ENCODE results near the gene GBF1. TPM values are rescaled to one million over a fixed set of nuclear protein-coding genes. Genes with fewer than 3 reads are reported as not detected.

The GBF1 gene
- total and polyA plus RNA-seq, 12 donors = 20.7 to 60.5 (median 49.3) TPM

DNA sequence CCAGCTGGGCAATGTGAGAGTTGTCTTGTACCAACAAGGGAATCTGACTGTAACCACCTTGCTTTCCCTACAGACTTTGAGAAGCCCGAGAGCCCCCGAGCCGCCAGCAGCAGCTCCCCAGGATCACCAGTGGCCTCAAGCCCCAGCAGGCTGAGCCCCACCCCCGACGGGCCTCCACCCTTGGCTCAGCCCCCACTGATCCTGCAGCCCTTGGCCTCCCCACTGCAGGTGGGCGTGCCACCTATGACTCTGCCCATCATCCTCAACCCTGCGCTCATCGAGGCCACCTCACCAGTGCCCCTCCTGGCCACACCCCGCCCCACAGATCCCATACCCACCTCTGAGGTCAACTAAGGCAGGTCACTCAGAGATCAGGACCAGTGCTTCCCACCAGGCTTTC lies 136.7 kb downstream of the GBF1 start:
- Histone ChIP-seq H3K4me3 (no peak overlapping the region), H3K36me3 (peaks cover 0 to 67% (median 50%) of the 10 kb centered on the region in 9 donors), H3K27me3 (no peaks in the 10 kb centered on the region), H3K9me3 (no peaks in the 10 kb centered on the region), H3K4me1 (peaks cover 0 to 14% (median 0%) of the 10 kb centered on the region in 9 donors), H3K27ac (no peak overlapping the region)
- WGBS, 2 donors = 88% methylated on average over 9 of the region's 9 CpGs
- intact Hi-C loops (cut with DNase I) = loop anchor here in 1 of 10 donors (10.0 kb wide), 1 partner anchor 203 kb away; no protein-coding TSS in a partner anchor
- TF ChIP-seq, protein P1, sequence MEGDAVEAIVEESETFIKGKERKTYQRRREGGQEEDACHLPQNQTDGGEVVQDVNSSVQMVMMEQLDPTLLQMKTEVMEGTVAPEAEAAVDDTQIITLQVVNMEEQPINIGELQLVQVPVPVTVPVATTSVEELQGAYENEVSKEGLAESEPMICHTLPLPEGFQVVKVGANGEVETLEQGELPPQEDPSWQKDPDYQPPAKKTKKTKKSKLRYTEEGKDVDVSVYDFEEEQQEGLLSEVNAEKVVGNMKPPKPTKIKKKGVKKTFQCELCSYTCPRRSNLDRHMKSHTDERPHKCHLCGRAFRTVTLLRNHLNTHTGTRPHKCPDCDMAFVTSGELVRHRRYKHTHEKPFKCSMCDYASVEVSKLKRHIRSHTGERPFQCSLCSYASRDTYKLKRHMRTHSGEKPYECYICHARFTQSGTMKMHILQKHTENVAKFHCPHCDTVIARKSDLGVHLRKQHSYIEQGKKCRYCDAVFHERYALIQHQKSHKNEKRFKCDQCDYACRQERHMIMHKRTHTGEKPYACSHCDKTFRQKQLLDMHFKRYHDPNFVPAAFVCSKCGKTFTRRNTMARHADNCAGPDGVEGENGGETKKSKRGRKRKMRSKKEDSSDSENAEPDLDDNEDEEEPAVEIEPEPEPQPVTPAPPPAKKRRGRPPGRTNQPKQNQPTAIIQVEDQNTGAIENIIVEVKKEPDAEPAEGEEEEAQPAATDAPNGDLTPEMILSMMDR (IDR thresholded peaks at IDR 0.05) = no peak
- no peak for DNase-seq
- peak in 1 of 8 donors; percentile 20 for ATAC-seq

DNA sequence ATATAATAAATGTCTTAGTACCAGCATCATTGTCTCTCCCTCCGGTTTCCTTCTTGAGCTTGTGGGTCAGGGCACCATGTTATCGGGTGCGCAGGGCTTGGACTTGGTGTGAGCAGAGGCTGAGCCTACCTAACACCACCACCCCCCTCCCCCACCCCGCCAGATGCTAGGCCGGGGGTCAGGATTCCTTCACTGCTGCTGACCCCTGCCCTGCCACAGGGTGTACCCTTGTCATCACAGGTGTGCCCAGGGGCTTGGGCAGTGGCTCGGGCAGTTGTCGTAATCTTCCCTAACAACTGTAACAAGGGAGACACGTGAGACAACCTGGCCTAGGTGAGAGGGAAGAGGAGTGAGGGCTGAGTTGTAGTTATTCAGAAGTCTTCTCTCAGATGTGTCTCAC lies 137.5 kb downstream of the GBF1 start:
- no peak overlapping the region for H3K27ac ChIP-seq
- DNase-seq (no peak), ATAC-seq (peak in 1 of 8 donors; percentile 27)
- intact Hi-C loops (cut with DNase I) = loop anchor here in 1 of 10 donors (10.0 kb wide), 1 partner anchor 202 kb away; no protein-coding TSS in a partner anchor
- TF ChIP-seq, protein P1 (IDR thresholded peaks at IDR 0.05) = no peak
- H3K4me3 ChIP-seq = no peak overlapping the region
- H3K4me1 ChIP-seq = peaks cover 0 to 14% (median 0%) of the 10 kb centered on the region in 9 donors
- 95 to 96% methylated on average over 8 of the region's 8 CpGs for WGBS, 2 donors
- no peaks in the 10 kb centered on the region for H3K27me3 ChIP-seq
- H3K36me3 ChIP-seq = peaks cover 0 to 58% (median 43%) of the 10 kb centered on the region in 9 donors
- H3K9me3 ChIP-seq = no peaks in the 10 kb centered on the region

- intact Hi-C loops (cut with DNase I) = loop anchor here in 1 of 10 donors (10.0 kb wide), 1 partner anchor 201 kb away; no protein-coding TSS in a partner anchor
- peak in 1 of 8 donors; percentile 47 for ATAC-seq
- TF ChIP-seq, protein P1 (IDR thresholded peaks at IDR 0.05) = peak in 2 of 9 donors; percentile 15 to 16
Observed at GRCh38 chr10:102384053-102384452, 138.7 kb downstream of the GBF1 start.

DNA sequence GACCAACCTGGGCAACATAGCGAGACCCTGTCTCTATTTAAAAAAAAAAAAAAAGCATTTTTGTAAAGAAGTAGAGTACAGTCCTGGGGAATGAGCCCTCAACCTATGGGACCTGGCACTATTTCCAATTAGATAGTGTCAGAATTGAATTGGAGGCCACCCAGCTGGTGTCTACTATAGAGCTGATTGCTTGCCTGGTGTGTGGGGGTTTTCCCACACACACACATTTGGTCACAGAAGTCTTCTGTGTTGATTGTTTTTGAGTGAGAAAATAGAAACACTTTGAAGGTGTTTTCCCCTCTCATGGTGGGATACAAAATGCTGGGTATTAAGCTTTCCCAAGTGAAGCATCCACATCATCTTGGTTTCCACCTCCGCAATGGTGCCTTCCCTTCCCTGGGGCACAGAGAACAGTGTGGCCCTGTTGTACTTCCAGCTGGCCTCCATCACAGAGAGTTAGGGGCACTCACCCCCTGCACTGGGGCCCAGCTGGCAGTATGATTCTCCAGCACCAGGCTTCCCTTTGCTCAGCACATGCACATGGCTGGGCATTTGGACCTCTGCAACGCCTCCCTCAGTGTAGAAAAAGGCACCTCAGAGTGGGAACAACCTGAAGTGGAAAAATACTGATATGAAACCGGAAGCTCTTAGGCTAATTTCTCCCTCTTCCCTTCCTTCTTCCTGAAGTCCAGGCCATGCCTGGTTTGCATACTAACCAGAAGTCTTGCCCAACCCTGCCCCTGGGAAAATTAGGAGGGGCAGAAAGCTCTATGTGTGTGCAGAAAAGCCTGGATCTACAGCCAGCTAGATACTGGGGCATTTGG lies 139.5 kb downstream of the GBF1 start:
- H3K9me3 ChIP-seq = no peaks in the 10 kb centered on the region
- intact Hi-C loops (cut with DNase I) = loop anchor here in 1 of 10 donors (10.0 kb wide), 1 partner anchor 200 kb away; no protein-coding TSS in a partner anchor
- DNase-seq (no peak), ATAC-seq (peak in 3 of 8 donors; percentile 15 to 70 (median 20))
- H3K36me3 ChIP-seq = peaks cover 0 to 39% (median 25%) of the 10 kb centered on the region in 9 donors
- H3K27me3 ChIP-seq = no peaks in the 10 kb centered on the region
- 59 to 60% methylated on average over 4 of the region's 4 CpGs for WGBS, 2 donors
- H3K27ac ChIP-seq = peak overlapping the region in 1 of 10 donors; percentile 20
- TF ChIP-seq, protein P1 (IDR thresholded peaks at IDR 0.05) = no peak
- H3K4me1 ChIP-seq = peaks cover 0 to 14% (median 0%) of the 10 kb centered on the region in 9 donors
- no peak overlapping the region for H3K4me3 ChIP-seq

More at GRCh38 chr10:102384053-102384452, 138.7 kb downstream of the GBF1 start:
- DNase-seq = no peak
- H3K4me3 ChIP-seq = no peak overlapping the region
- H3K27me3 ChIP-seq = no peaks in the 10 kb centered on the region
- H3K4me1 ChIP-seq = peaks cover 0 to 14% (median 0%) of the 10 kb centered on the region in 9 donors
- peaks cover 0 to 47% (median 33%) of the 10 kb centered on the region in 9 donors for H3K36me3 ChIP-seq
- H3K9me3 ChIP-seq = no peaks in the 10 kb centered on the region
- WGBS, 2 donors = 39 to 42% methylated on average over 6 of the region's 6 CpGs
- H3K27ac ChIP-seq = no peak overlapping the region
